HepG2 (cell line): ENCODE results near the gene IFIT1B. TPM values are rescaled to one million over a fixed set of nuclear protein-coding genes. Genes with fewer than 3 reads are reported as not detected.

Experiments used
- E2F2 ChIP-seq: sonication (generic); formaldehyde crosslinking; IDR thresholded peaks from 2 replicates; pipeline ENCODE4 v1.4.0; 2020; ENCODE audit warnings: missing genetic modification reagents, borderline replicate concordance
- GMEB1 ChIP-seq: sonication (generic); formaldehyde crosslinking; IDR thresholded peaks from 2 replicates; pipeline ENCODE4 v1.5.1; 2020; ENCODE audit warnings: missing genetic modification reagents, mild to moderate bottlenecking, borderline replicate concordance
- HIC2 ChIP-seq: sonication (generic); formaldehyde crosslinking; IDR thresholded peaks from 2 replicates; pipeline ENCODE4 v1.9.0; 2022; ENCODE audit warnings: low read depth, missing genetic modification reagents
- JARID2 ChIP-seq: sonication (generic); formaldehyde crosslinking; IDR thresholded peaks from 2 replicates; pipeline ENCODE4 v1.8.1; 2023; ENCODE audit warnings: missing genetic modification reagents, inconsistent platforms; ENCODE audit not compliant: insufficient replicate concordance
- JDP2 ChIP-seq: sonication (generic); formaldehyde crosslinking; IDR thresholded peaks from 2 replicates; pipeline ENCODE4 v1.8.1; 2022; ENCODE audit warnings: missing genetic modification reagents, borderline replicate concordance
- KDM4B ChIP-seq: sonication (generic); formaldehyde crosslinking; IDR thresholded peaks from 2 replicates; pipeline ENCODE4 v1.4.0; 2020; ENCODE audit warnings: missing genetic modification reagents
- NFYC ChIP-seq: IDR thresholded peaks from 2 replicates; pipeline ENCODE4 v1.6.1; 2016; ENCODE audit warnings: missing genetic modification reagents, missing compliant biosample characterization
- SAFB2 ChIP-seq: sonication (generic); formaldehyde crosslinking; IDR thresholded peaks from 2 replicates; pipeline ENCODE4 v1.5.1; 2020; ENCODE audit warnings: missing genetic modification reagents, low read depth, mild to moderate bottlenecking, borderline replicate concordance
- THAP11 ChIP-seq: IDR thresholded peaks from 2 replicates; pipeline ENCODE4 v1.6.1; 2016; ENCODE audit warnings: missing biosample characterization, missing genetic modification reagents
- YY1 ChIP-seq: IDR thresholded peaks from 2 replicates; pipeline ENCODE4 v1.6.1; 2011; ENCODE audit warnings: low read length, low read depth, moderate library complexity, mild to moderate bottlenecking; ENCODE audit not compliant: insufficient read depth, insufficient replicate concordance
- ZBTB43 ChIP-seq: sonication (generic); formaldehyde crosslinking; conservative IDR thresholded peaks from 2 replicates; pipeline ENCODE4 v1.4.0; 2020; ENCODE audit warnings: missing genetic modification reagents
- ZNF431 ChIP-seq: sonication (generic); formaldehyde crosslinking; IDR thresholded peaks from 2 replicates; pipeline ENCODE4 v1.9.0; 2022; ENCODE audit warnings: missing genetic modification reagents, low read depth, mild to moderate bottlenecking, borderline replicate concordance
- ZNF546 ChIP-seq: sonication (generic); formaldehyde crosslinking; conservative IDR thresholded peaks from 2 replicates; pipeline ENCODE4 v1.8.1; 2023; ENCODE audit warnings: mild to moderate bottlenecking, missing genetic modification reagents
- ZNF672 ChIP-seq: sonication (generic); formaldehyde crosslinking; IDR thresholded peaks from 2 replicates; pipeline ENCODE4 v1.8.1; 2022; ENCODE audit warnings: missing genetic modification reagents
- ZNF777 ChIP-seq: sonication (generic); formaldehyde crosslinking; IDR thresholded peaks from 2 replicates; pipeline ENCODE4 v1.4.0; 2020; ENCODE audit warnings: missing genetic modification reagents
- ZNF784 ChIP-seq: sonication (generic); formaldehyde crosslinking; IDR thresholded peaks from 2 replicates; pipeline ENCODE4 v1.5.1; 2020; ENCODE audit warnings: missing genetic modification reagents, mild to moderate bottlenecking, borderline replicate concordance
- polyA plus RNA-seq, 8 experiments: library from polyadenylated mRNA; depleted of rRNA in 3 of 8; stranded (reverse) in 7 of 8; unstranded in 1 of 8; fragments of >200 nt; fragmentation: Illumina TruSeq in 4 of 8; extraction: Trizol in 4 of 8; gene quantifications; 2 replicates each; pipeline versions ENCODE4 v1.2.1 to v1.2.3, GENCODE V29; 2011 to 2016; ENCODE audit warnings: low read depth in 4 of 8, missing spikeins in 1 of 8, mixed read lengths in 1 of 8; ENCODE audit not compliant: insufficient read depth in 1 of 8
- total RNA-seq, 5 experiments: library from RNA; depleted of rRNA; stranded (reverse); fragments of >200 nt; fragmentation: Illumina TruSeq; extraction: Trizol; gene quantifications; 2 replicates each; pipeline ENCODE4 v1.2.3, GENCODE V29; 2016; ENCODE audit warnings: low read depth in 1 of 5

IFIT1B gene
- total and polyA plus RNA-seq, 2 of the 13 experiments (the other 11 are each of a cell fraction or from before 2014, with no cell fraction given) = not detected

- TF ChIP-seq JARID2 (CRISPR knock-in tag) (no peak), THAP11 (CRISPR knock-in tag) (no peak), ZBTB43 (CRISPR knock-in tag) (no peak), JDP2 (no peak), ZNF431 (no peak), E2F2 (CRISPR knock-in tag) (no peak), HIC2 (CRISPR knock-in tag) (0 out of 2 replicates have a peak, but pooled peaks have one; percentile 39), NFYC (CRISPR knock-in tag) (no peak), ZNF777 (peak; percentile 100), YY1 (peak; percentile 24), KDM4B (CRISPR knock-in tag) (peak; percentile 46; the same call in 1 of the 2 replicates), SAFB2 (CRISPR knock-in tag) (no peak), ZNF784 (CRISPR knock-in tag) (no peak), ZNF672 (no peak), GMEB1 (CRISPR knock-in tag) (peak; percentile 51; the same call in 1 of the 2 replicates), ZNF546 (CRISPR knock-in tag) (0 out of 2 replicates have a peak, but pooled peaks have one; percentile 54)
These were observed 37.3 kb downstream of the IFIT1B start (continued) for GRCh38 chr10:89414879-89415821.
